ENCODE measurements around the gene TSPAN5. TPM values are rescaled to one million over a fixed set of nuclear protein-coding genes. Genes with fewer than 3 reads are reported as not detected.

TSPAN5 gene
- total RNA-seq, 3 donors from 2014 or later (not counting 1 experiment from before 2014, with no cell fraction given): 6.8 to 13.7 (median 11.4) TPM

DNA sequence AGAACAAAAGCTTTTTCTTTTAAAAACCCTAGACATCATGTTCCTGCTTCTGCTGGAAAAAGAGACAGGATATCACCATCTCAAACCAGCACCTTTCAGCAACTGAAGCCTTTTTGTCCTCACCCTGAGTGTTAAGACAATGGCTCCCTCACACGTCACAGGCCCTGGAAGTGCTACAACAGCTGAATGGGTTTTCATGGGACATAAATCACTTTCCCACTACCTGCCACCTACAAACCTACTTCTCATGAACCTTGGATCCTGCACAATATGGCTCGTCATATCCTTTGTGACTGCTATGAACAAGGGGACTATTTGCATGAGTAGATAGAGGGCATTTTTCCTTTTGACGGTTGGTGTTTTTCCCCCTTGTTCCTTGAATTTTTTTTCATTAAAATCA, 93.6 kb downstream of the TSPAN5 start:
- Histone ChIP-seq H3K27ac (ENCODE audit: low read length) (no peak overlapping the region), H3K27me3 (ENCODE audit: control insufficient read depth, insufficient read depth, low read length) (no peaks in the 10 kb centered on the region), H3K9me3 (ENCODE audit: control insufficient read depth, insufficient read depth, low read length) (no peaks in the 10 kb centered on the region), H3K4me1 (ENCODE audit: control insufficient read depth, insufficient read depth, low read length) (no peaks in the 10 kb centered on the region), H3K36me3 (ENCODE audit: control insufficient read depth, insufficient read depth, low read length) (no peaks in the 10 kb centered on the region), H3K4me3 (ENCODE audit: low read length) (no peak overlapping the region)
- intact Hi-C loops (cut with micrococcal nuclease): no loop called here
- 100% methylated on average over 2 of the region's 3 CpGs for WGBS (ENCODE audit: insufficient coverage)
- peaks cover 17 to 30% of the 10 kb centered on the region in 2 donors for H3K4me1 Mint-ChIP-seq
- no peaks in the 10 kb centered on the region for H3K27me3 Mint-ChIP-seq (ENCODE audit: low read depth in 2 of 2)
- ATAC-seq: no peak
- H3K4me3 Mint-ChIP-seq: no peak overlapping the region
- DNase-seq: no peak
- H3K27ac Mint-ChIP-seq: no peak overlapping the region
- TF ChIP-seq, protein P1, sequence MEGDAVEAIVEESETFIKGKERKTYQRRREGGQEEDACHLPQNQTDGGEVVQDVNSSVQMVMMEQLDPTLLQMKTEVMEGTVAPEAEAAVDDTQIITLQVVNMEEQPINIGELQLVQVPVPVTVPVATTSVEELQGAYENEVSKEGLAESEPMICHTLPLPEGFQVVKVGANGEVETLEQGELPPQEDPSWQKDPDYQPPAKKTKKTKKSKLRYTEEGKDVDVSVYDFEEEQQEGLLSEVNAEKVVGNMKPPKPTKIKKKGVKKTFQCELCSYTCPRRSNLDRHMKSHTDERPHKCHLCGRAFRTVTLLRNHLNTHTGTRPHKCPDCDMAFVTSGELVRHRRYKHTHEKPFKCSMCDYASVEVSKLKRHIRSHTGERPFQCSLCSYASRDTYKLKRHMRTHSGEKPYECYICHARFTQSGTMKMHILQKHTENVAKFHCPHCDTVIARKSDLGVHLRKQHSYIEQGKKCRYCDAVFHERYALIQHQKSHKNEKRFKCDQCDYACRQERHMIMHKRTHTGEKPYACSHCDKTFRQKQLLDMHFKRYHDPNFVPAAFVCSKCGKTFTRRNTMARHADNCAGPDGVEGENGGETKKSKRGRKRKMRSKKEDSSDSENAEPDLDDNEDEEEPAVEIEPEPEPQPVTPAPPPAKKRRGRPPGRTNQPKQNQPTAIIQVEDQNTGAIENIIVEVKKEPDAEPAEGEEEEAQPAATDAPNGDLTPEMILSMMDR (IDR thresholded peaks at IDR 0.05): no peak
- H3K9me3 Mint-ChIP-seq: no peaks in the 10 kb centered on the region
- H3K36me3 Mint-ChIP-seq: no peaks in the 10 kb centered on the region

DNA sequence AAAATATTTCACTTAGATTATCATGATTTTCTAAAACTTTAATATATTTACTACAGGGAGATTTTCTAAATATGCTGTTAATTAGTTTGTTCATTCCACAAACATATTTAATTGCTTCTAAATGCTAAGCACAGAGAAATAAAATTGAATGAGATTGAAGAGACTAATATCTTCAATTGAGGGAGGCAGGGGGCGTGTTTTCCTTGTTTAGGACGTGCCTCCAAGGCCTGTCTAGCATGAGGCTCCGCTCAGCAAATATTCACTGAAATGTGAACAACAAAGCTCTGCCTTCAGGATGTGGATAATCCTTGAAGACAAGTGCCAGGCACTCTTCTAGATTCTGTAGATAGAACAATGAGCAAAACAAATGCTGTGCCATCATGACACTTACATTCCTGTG, 98.1 kb downstream of the TSPAN5 start:
- intact Hi-C loops (cut with micrococcal nuclease): no loop called here
- H3K27ac ChIP-seq (ENCODE audit: low read length): no peak overlapping the region
- Mint-ChIP-seq H3K4me1 (peaks cover 11 to 13% of the 10 kb centered on the region in 2 donors), H3K4me3 (no peak overlapping the region), H3K27ac (no peak overlapping the region), H3K27me3 (ENCODE audit: low read depth in 2 of 2) (no peaks in the 10 kb centered on the region), H3K9me3 (no peaks in the 10 kb centered on the region), H3K36me3 (no peaks in the 10 kb centered on the region)
- WGBS (ENCODE audit: insufficient coverage): 99% methylated on average over 3 of the region's 3 CpGs
- DNase-seq: no peak
- no peaks in the 10 kb centered on the region for H3K9me3 ChIP-seq (ENCODE audit: control insufficient read depth, insufficient read depth, low read length)
- H3K36me3 ChIP-seq (ENCODE audit: control insufficient read depth, insufficient read depth, low read length): no peaks in the 10 kb centered on the region
- no peaks in the 10 kb centered on the region for H3K27me3 ChIP-seq (ENCODE audit: control insufficient read depth, insufficient read depth, low read length)
- ATAC-seq: no peak
- no peak overlapping the region for H3K4me3 ChIP-seq (ENCODE audit: low read length)
- TF ChIP-seq, protein P1 (IDR thresholded peaks at IDR 0.05): no peak
- no peaks in the 10 kb centered on the region for H3K4me1 ChIP-seq (ENCODE audit: control insufficient read depth, insufficient read depth, low read length)

DNA sequence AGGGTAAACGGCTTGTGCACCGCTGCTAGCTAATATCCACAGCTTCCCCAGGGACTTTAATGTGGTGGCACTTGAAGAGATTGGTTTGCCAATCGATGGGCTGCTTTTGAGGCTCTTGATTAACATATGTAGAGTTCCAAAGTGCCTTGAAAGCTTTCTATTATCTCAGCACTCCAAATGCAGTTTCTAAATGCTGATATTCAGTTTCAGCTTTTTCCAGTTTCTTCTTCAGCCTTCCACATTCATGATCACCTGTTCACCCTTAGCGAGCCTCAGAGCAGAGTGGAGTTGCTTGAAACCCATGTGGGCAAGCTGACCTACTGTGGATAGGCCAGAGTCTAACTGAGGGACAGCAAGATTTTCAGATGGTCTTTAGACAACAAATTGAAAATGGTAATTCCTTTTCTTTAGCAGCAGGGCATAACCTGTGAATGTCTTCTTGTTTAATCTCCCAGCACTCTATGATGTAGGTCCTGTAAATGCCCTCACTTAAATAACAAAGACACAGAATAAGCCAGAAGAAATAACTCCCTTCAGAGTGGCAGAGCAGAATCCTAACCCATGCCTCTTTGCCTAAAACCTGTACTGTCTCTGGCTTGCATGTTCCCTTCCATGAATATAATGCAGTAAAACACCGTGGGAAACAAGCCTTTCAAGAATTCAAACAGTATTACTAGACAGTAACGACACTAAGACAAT, 99.8 kb downstream of the TSPAN5 start:
- no peak overlapping the region for H3K4me3 ChIP-seq (ENCODE audit: low read length)
- TF ChIP-seq, protein P1 (IDR thresholded peaks at IDR 0.05): no peak
- Mint-ChIP-seq H3K4me3 (no peak overlapping the region), H3K9me3 (no peaks in the 10 kb centered on the region), H3K27me3 (ENCODE audit: low read depth in 2 of 2) (no peaks in the 10 kb centered on the region), H3K36me3 (no peaks in the 10 kb centered on the region), H3K4me1 (peaks cover 10 to 17% of the 10 kb centered on the region in 2 donors), H3K27ac (no peak overlapping the region)
- H3K27ac ChIP-seq (ENCODE audit: low read length): no peak overlapping the region
- ATAC-seq (no peak), DNase-seq (no peak)
- intact Hi-C loops (cut with micrococcal nuclease): no loop called here
- H3K27me3 ChIP-seq (ENCODE audit: control insufficient read depth, insufficient read depth, low read length): no peaks in the 10 kb centered on the region
- 95% methylated on average over 6 of the region's 6 CpGs for WGBS (ENCODE audit: insufficient coverage)
- no peaks in the 10 kb centered on the region for H3K36me3 ChIP-seq (ENCODE audit: control insufficient read depth, insufficient read depth, low read length)
- H3K4me1 ChIP-seq (ENCODE audit: control insufficient read depth, insufficient read depth, low read length): no peaks in the 10 kb centered on the region
- H3K9me3 ChIP-seq (ENCODE audit: control insufficient read depth, insufficient read depth, low read length): no peaks in the 10 kb centered on the region

Measured in natural killer cell (primary cell).